HepG2 (cell line): Measurements from ENCODE around the gene ZFAND3. TPM values are rescaled to one million over a fixed set of nuclear protein-coding genes. Genes with fewer than 3 reads are reported as not detected.

ENCODE experiments used
- ATAC-seq: fragments of 200-7000 bp; cut with Tn5 transposase; 3 replicates; pipeline ENCODE4 v1.9.1; 2020; ENCODE audit warnings: mild to moderate bottlenecking, moderate library complexity
- BruUV-seq: library from RNA; stranded (reverse); fragments of 400-500 nt; replicated peaks from 2 replicates; lab custom pipeline; 2021; lab: Mats Ljungman, UMichigan
- CTCF ChIA-PET: fragments of 300-600 bp; formaldehyde crosslinking; extraction: SDS; loops from one replicate; lab custom pipeline; 2021; ENCODE audit warnings: low total read pairs, inconsistent platforms, low intra/inter-chr PET ratio; lab: Yijun Ruan, JAX
- POLR2A ChIA-PET: fragments of 350-600 bp; sonication (Branson Sonifier 250); formaldehyde crosslinking; loops from one replicate; lab custom pipeline; 2020; ENCODE audit warnings: antibody characterized with exemption, inconsistent platforms; lab: Yijun Ruan, JAX
- DNase-seq: peaks from one replicate; pipeline ENCODE4 v3.0.0-alpha.2; 2015; ENCODE audit warnings: low spot score
- FAIRE-seq: peaks from 3 replicates; lab custom pipeline; 2011; peaks lifted over from hg19 to GRCh38; lab: Jason Lieb, UNC
- H2AFZ ChIP-seq: one replicate; pipeline ENCODE4 v1.6.1; 2011; ENCODE audit warnings: low read length, inconsistent platforms
- H3K27ac ChIP-seq: fragments of 300-600 bp; 3 replicates; pipeline ENCODE4 v1.8.0; 2011; ENCODE audit warnings: mixed run types, mild to moderate bottlenecking, mixed read lengths, low read length, inconsistent platforms; ENCODE audit not compliant: insufficient read depth; ENCODE audit errors: extremely low read length
- H3K27me3 ChIP-seq, 2 experiments: fragments of 200-600 bp in 1 of 2; 2 replicates in 1 of 2; 3 replicates in 1 of 2; pipeline versions ENCODE4 v1.6.0 to v1.8.0; 2011; ENCODE audit warnings: low read length in 2 of 2, mild to moderate bottlenecking in 2 of 2, moderate library complexity in 2 of 2, inconsistent platforms in 1 of 2; ENCODE audit not compliant: insufficient read depth in 2 of 2, control insufficient read depth in 1 of 2
- H3K36me3 ChIP-seq, 2 experiments: fragments of 200-600 bp in 1 of 2; replicated peaks in 1 of 2; 2 replicates in 1 of 2; 3 replicates in 1 of 2; pipeline versions ENCODE4 v1.5.1 to v1.8.0; 2011; ENCODE audit warnings: low read length in 2 of 2, inconsistent platforms in 1 of 2; ENCODE audit not compliant: insufficient read depth in 2 of 2, control insufficient read depth in 1 of 2
- H3K4me1 ChIP-seq: 2 replicates; pipeline ENCODE4 v1.5.1; 2012; ENCODE audit warnings: low read length, inconsistent platforms; ENCODE audit not compliant: insufficient read depth
- H3K4me2 ChIP-seq: 2 replicates; pipeline ENCODE4 v1.6.0; 2011; ENCODE audit warnings: low read depth, low read length, inconsistent platforms
- H3K4me3 ChIP-seq, 3 experiments: fragments of 200-600 bp in 1 of 3; sonication (generic), shearing (Covaris generic) in 1 of 3; replicated peaks in 1 of 3; 2 replicates each; pipeline ENCODE4 v1.5.1; 2011 to 2016; ENCODE audit warnings: low read length in 3 of 3, inconsistent platforms in 2 of 3, low read depth in 2 of 3, mild to moderate bottlenecking in 2 of 3, control low read depth in 1 of 3, mixed read lengths in 1 of 3; ENCODE audit not compliant: insufficient read depth in 1 of 3
- H3K79me2 ChIP-seq: one replicate; pipeline ENCODE4 v1.6.1; 2011; ENCODE audit warnings: low read length, inconsistent platforms; ENCODE audit not compliant: insufficient read depth
- H3K9ac ChIP-seq: 2 replicates; pipeline ENCODE4 v1.6.0; 2011; ENCODE audit warnings: mild to moderate bottlenecking, low read depth, low read length, inconsistent platforms; ENCODE audit not compliant: insufficient read depth
- H3K9me3 ChIP-seq: 2 replicates; pipeline ENCODE4 v1.5.1; 2012; ENCODE audit warnings: mild to moderate bottlenecking, low read length
- H4K20me1 ChIP-seq: 2 replicates; pipeline ENCODE4 v1.6.0; 2011; ENCODE audit warnings: inconsistent platforms, mild to moderate bottlenecking, low read length, moderate library complexity; ENCODE audit not compliant: insufficient read depth
- CREB1 ChIP-seq, 2 experiments: fragments of 450-650 bp in 1 of 2; IDR thresholded peaks; 2 replicates each; pipeline ENCODE4 v1.6.1; 2016 to 2017; ENCODE audit warnings: control low read depth in 1 of 2, mild to moderate bottlenecking in 1 of 2, missing compliant biosample characterization in 1 of 2, missing genetic modification characterization in 1 of 2
- MTA3 ChIP-seq: sonication (generic); formaldehyde crosslinking; IDR thresholded peaks from 2 replicates; pipeline ENCODE4 v1.4.0; 2020; ENCODE audit warnings: missing genetic modification reagents
- NCOA2 ChIP-seq: sonication (generic); formaldehyde crosslinking; IDR thresholded peaks from 2 replicates; pipeline ENCODE4 v1.8.0; 2022; ENCODE audit warnings: inconsistent platforms
- SOX13 ChIP-seq, 3 experiments: fragments of 450-650 bp in 1 of 3; sonication (generic) in 1 of 3; formaldehyde crosslinking in 1 of 3; IDR thresholded peaks in 2 of 3; conservative IDR thresholded peaks in 1 of 3; 2 replicates each; pipeline versions ENCODE4 v1.5.0 to v1.6.1; 2016 to 2020; ENCODE audit warnings: antibody characterized with exemption in 1 of 3, mild to moderate bottlenecking in 1 of 3, missing compliant biosample characterization in 1 of 3, missing genetic modification reagents in 1 of 3, moderate library complexity in 1 of 3
- ZKSCAN1 ChIP-seq: fragments of 150-350 bp; IDR thresholded peaks from 2 replicates; pipeline ENCODE4 v1.6.1; 2014; ENCODE audit warnings: low read length
- ZNF354B ChIP-seq: sonication (generic); formaldehyde crosslinking; IDR thresholded peaks from 2 replicates; pipeline ENCODE4 v1.8.0; 2022; ENCODE audit warnings: mild to moderate bottlenecking, missing genetic modification reagents
- ZNF780A ChIP-seq: sonication (generic); formaldehyde crosslinking; IDR thresholded peaks from 2 replicates; pipeline ENCODE4 v1.8.0; 2022; ENCODE audit warnings: mild to moderate bottlenecking, missing genetic modification reagents, moderate library complexity
- WGBS: methylation state at CpG from one replicate; pipeline ENCODE4 v1.1.6; 2017; ENCODE audit warnings: low lambda C conversion rate; 5-methylcytosine and 5-hydroxymethylcytosine counted together
- in situ Hi-C: cut with HindIII; loops from 2 replicates; pipeline ENCODE4 v1.10.0; 2017; ENCODE audit warnings: low pct_unique_long_range_greater_than_20kb; ENCODE audit not compliant: extremely low pct_ligation_motif_present
- intact Hi-C: fragments of 100-400 bp; cut with micrococcal nuclease; formaldehyde crosslinking; loops from one replicate; pipeline ENCODE4 v1.10.0; 2022; ENCODE audit not compliant: unreplicated experiment
- polyA plus RNA-seq, 8 experiments: library from polyadenylated mRNA; depleted of rRNA in 3 of 8; stranded (reverse) in 7 of 8; unstranded in 1 of 8; fragments of >200 nt; fragmentation: Illumina TruSeq in 4 of 8; extraction: Trizol in 4 of 8; gene quantifications; 2 replicates each; pipeline versions ENCODE4 v1.2.1 to v1.2.3, GENCODE V29; 2011 to 2016; ENCODE audit warnings: low read depth in 4 of 8, missing spikeins in 1 of 8, mixed read lengths in 1 of 8; ENCODE audit not compliant: insufficient read depth in 1 of 8
- total RNA-seq, 5 experiments: library from RNA; depleted of rRNA; stranded (reverse); fragments of >200 nt; fragmentation: Illumina TruSeq; extraction: Trizol; gene quantifications; 2 replicates each; pipeline ENCODE4 v1.2.3, GENCODE V29; 2016; ENCODE audit warnings: low read depth in 1 of 5

The ZFAND3 gene
- total and polyA plus RNA-seq, 2 of the 13 experiments (the other 11 are each of a cell fraction or from before 2014, with no cell fraction given): 16.4 to 17.1 TPM

- Histone ChIP-seq H4K20me1 (no peaks in the 10 kb centered on the region), H3K4me3 (no peak overlapping the region), H3K36me3 (peaks cover 6 to 12% of the 10 kb centered on the region in 2 experiments), H3K4me2 (no peak overlapping the region), H3K27me3 (no peaks in the 10 kb centered on the region), H3K79me2 (no peaks in the 10 kb centered on the region), H3K9ac (peak overlapping the region; percentile 41), H3K9me3 (no peaks in the 10 kb centered on the region), H2AFZ (no peak overlapping the region), H3K27ac (peak overlapping the region; percentile 71), H3K4me1 (peaks cover 19% of the 10 kb centered on the region)
- no peak for DNase-seq
- no peak for ATAC-seq
- ChIA-PET CTCF (no interaction called here), POLR2A (no interaction called here)
- intact Hi-C loops (no loop called here), in situ Hi-C loops (no loop called here)
- BruUV-seq: no TSS peak
- no peak for FAIRE-seq
- no peak for TF ChIP-seq ZNF354B
- TF ChIP-seq SOX13 (IDR thresholded peaks at IDR 0.05): no peak
- 0 out of 4 replicates have a peak, but pooled peaks of 1 of the 2 experiments have one; percentile 37 for TF ChIP-seq SOX13 (CRISPR knock-in tag; conservative IDR thresholded peaks at IDR 0.05 in 1 of 2, IDR thresholded peaks at IDR 0.05 in 1 of 2)
- TF ChIP-seq CREB1 (IDR thresholded peaks at IDR 0.05): no peak
- TF ChIP-seq CREB1 (CRISPR knock-in tag; IDR thresholded peaks at IDR 0.05): no peak
- no peak for TF ChIP-seq MTA3 (CRISPR knock-in tag)
- WGBS: 94% methylated on average over 6 of the region's 6 CpGs
Observed at GRCh38 chr6:38155621-38156204, 336.2 kb downstream of the ZFAND3 start.

DNA sequence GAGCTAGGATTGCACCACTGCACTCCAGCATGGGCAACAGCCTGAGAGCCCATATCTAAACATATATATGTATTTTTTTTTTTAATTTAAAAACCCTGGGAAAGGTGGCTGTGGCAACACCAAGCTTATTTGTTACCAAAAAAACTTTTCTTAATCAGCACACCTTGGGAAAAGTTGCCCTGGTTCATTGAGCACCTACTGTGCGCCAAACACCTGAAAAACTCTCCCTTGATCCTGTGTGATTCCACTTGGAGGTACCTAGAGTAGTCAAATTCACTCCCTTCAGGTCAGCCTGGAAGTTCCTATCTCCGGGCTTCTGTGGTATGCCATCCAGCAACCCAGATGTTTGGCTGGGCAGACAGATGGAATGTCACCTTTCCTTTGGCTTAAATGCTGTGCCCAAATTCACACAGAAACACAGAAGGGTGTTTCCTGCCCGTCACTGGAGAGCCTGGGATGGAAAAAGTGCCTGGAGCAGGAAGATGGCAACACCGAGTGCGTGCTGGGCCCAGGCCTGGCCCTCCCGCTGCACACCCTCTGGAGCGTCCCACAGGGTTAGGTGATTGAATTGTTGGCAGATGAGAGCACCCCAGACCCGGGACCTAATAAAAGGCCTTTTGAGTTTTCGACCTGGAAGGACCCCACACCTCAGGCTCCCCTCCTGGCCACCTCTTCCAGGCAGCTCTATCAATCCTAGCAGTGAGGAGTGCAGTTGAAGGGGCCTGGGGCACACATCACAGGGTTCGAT is 337.5 kb downstream of the ZFAND3 start:
- DNase-seq (no peak), ATAC-seq (no peak), FAIRE-seq (no peak)
- H3K9ac ChIP-seq: no peak overlapping the region
- BruUV-seq: no TSS peak
- TF ChIP-seq NCOA2 (CRISPR knock-in tag): no peak
- TF ChIP-seq ZNF780A (CRISPR knock-in tag): no peak
- TF ChIP-seq ZKSCAN1: peak; percentile 88
- H3K4me2 ChIP-seq: no peak overlapping the region
- no peak overlapping the region for H2AFZ ChIP-seq
- H3K4me1 ChIP-seq: peaks cover 19% of the 10 kb centered on the region
- intact Hi-C loops: no loop called here
- CTCF ChIA-PET: no interaction called here
- H3K27me3 ChIP-seq: no peaks in the 10 kb centered on the region
- H3K27ac ChIP-seq: no peak overlapping the region
- no peaks in the 10 kb centered on the region for H4K20me1 ChIP-seq
- POLR2A ChIA-PET: interaction anchor here (0.6 kb wide), 1 partner anchor 309 kb away, joined by 3 read pairs; no protein-coding TSS in a partner anchor
- peaks cover 5 to 9% of the 10 kb centered on the region in 2 experiments for H3K36me3 ChIP-seq
- H3K9me3 ChIP-seq: no peaks in the 10 kb centered on the region
- H3K4me3 ChIP-seq: no peak overlapping the region
- no peaks in the 10 kb centered on the region for H3K79me2 ChIP-seq
- in situ Hi-C loops: no loop called here
- 95% methylated on average over 10 of the region's 10 CpGs for WGBS
